GM12878 (cell line): ENCODE results near the gene RPL12. TPM values are rescaled to one million over a fixed set of nuclear protein-coding genes. Genes with fewer than 3 reads are reported as not detected.

Experiments used
- CREM ChIP-seq: IDR thresholded peaks from 2 replicates; pipeline ENCODE4 v1.6.1; 2014; ENCODE audit warnings: antibody characterized with exemption, low read depth
- MTA3 ChIP-seq: IDR thresholded peaks from 2 replicates; pipeline ENCODE4 v1.6.1; 2012; ENCODE audit warnings: low read length, inconsistent platforms, borderline replicate concordance
- polyA plus RNA-seq, 11 experiments: library from polyadenylated mRNA; depleted of rRNA in 4 of 11; unstranded in 6 of 11; stranded (reverse) in 5 of 11; fragments of >200 nt; fragmentation: Nextera tagmentation in 4 of 11; fragmentation: Illumina TruSeq in 1 of 11; extraction: Ambion mirVana in 4 of 11; extraction: Trizol in 1 of 11; gene quantifications; 1 replicate in 1 of 11; 2 replicates in 10 of 11; pipeline versions ENCODE4 v1.2.1 to v1.2.3, GENCODE V29; 2011 to 2016; ENCODE audit warnings: inconsistent platforms in 2 of 11, missing spikeins in 2 of 11, low read depth in 1 of 11
- total RNA-seq, 4 experiments: library from RNA; depleted of rRNA in 3 of 4; stranded (reverse); fragments of >200 nt in 3 of 4; fragmentation: Illumina TruSeq in 1 of 4; extraction: Trizol in 1 of 4; gene quantifications; 2 replicates each; pipeline versions ENCODE4 v1.2.1 to v1.2.3, GENCODE V29; 2013 to 2021
- TF ChIP-seq, protein P1 (sequence below): fragments of 150-350 bp; IDR thresholded peaks from 2 replicates; pipeline ENCODE4 v1.6.1; 2016; ENCODE audit warnings: low read depth, low read length
- TF ChIP-seq, protein P2 (sequence below): IDR thresholded peaks from 2 replicates; pipeline ENCODE4 v1.6.1; 2012; ENCODE audit warnings: mild to moderate bottlenecking, low read depth, low read length

RPL12 gene
- total and polyA plus RNA-seq, 10 of the 15 experiments (the other 5 are each of a cell fraction or from before 2014, with no cell fraction given) = 961 to 5,544 (median 2,858) TPM

GRCh38 chr9:127457191-127457878 is 6.1 kb upstream of the RPL12 start (continued):
- TF ChIP-seq, protein P1, sequence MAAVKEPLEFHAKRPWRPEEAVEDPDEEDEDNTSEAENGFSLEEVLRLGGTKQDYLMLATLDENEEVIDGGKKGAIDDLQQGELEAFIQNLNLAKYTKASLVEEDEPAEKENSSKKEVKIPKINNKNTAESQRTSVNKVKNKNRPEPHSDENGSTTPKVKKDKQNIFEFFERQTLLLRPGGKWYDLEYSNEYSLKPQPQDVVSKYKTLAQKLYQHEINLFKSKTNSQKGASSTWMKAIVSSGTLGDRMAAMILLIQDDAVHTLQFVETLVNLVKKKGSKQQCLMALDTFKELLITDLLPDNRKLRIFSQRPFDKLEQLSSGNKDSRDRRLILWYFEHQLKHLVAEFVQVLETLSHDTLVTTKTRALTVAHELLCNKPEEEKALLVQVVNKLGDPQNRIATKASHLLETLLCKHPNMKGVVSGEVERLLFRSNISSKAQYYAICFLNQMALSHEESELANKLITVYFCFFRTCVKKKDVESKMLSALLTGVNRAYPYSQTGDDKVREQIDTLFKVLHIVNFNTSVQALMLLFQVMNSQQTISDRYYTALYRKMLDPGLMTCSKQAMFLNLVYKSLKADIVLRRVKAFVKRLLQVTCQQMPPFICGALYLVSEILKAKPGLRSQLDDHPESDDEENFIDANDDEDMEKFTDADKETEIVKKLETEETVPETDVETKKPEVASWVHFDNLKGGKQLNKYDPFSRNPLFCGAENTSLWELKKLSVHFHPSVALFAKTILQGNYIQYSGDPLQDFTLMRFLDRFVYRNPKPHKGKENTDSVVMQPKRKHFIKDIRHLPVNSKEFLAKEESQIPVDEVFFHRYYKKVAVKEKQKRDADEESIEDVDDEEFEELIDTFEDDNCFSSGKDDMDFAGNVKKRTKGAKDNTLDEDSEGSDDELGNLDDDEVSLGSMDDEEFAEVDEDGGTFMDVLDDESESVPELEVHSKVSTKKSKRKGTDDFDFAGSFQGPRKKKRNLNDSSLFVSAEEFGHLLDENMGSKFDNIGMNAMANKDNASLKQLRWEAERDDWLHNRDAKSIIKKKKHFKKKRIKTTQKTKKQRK = no peak
- no peak for TF ChIP-seq CREM
- no peak for TF ChIP-seq MTA3
- TF ChIP-seq, protein P2, sequence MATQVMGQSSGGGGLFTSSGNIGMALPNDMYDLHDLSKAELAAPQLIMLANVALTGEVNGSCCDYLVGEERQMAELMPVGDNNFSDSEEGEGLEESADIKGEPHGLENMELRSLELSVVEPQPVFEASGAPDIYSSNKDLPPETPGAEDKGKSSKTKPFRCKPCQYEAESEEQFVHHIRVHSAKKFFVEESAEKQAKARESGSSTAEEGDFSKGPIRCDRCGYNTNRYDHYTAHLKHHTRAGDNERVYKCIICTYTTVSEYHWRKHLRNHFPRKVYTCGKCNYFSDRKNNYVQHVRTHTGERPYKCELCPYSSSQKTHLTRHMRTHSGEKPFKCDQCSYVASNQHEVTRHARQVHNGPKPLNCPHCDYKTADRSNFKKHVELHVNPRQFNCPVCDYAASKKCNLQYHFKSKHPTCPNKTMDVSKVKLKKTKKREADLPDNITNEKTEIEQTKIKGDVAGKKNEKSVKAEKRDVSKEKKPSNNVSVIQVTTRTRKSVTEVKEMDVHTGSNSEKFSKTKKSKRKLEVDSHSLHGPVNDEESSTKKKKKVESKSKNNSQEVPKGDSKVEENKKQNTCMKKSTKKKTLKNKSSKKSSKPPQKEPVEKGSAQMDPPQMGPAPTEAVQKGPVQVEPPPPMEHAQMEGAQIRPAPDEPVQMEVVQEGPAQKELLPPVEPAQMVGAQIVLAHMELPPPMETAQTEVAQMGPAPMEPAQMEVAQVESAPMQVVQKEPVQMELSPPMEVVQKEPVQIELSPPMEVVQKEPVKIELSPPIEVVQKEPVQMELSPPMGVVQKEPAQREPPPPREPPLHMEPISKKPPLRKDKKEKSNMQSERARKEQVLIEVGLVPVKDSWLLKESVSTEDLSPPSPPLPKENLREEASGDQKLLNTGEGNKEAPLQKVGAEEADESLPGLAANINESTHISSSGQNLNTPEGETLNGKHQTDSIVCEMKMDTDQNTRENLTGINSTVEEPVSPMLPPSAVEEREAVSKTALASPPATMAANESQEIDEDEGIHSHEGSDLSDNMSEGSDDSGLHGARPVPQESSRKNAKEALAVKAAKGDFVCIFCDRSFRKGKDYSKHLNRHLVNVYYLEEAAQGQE = no peak
